NCI-H748 (cell line): ENCODE measurements around the gene KCMF1.

ENCODE experiments used
- DNase-seq: peaks from one replicate; lab custom pipeline; 2025; ENCODE audit not compliant: unreplicated experiment; lab: John Stamatoyannopoulos, UW

The KCMF1 gene

GRCh38 chr2:84980263-84980983, 9.5 kb downstream of the KCMF1 start:
- DNase-seq: no peak

GRCh38 chr2:84986018-84986417, 15.1 kb downstream of the KCMF1 start:
- no peak for DNase-seq

GRCh38 chr2:84989422-84989821, 18.5 kb downstream of the KCMF1 start:
- no peak for DNase-seq

GRCh38 chr2:84989927-84990326, 19.0 kb downstream of the KCMF1 start:
- no peak for DNase-seq

GRCh38 chr2:84991404-84992160, 20.6 kb downstream of the KCMF1 start:
- DNase-seq: no peak

- DNase-seq: no peak
These were observed 24.9 kb downstream of the KCMF1 start for GRCh38 chr2:84995826-84996225.

- no peak for DNase-seq
These were observed 25.9 kb downstream of the KCMF1 start for GRCh38 chr2:84996909-84997308.

GRCh38 chr2:84999553-84999955, 28.6 kb downstream of the KCMF1 start:
- DNase-seq: no peak

GRCh38 chr2:85001595-85001994, 30.6 kb downstream of the KCMF1 start:
- DNase-seq: no peak

- no peak for DNase-seq
These were observed 31.6 kb downstream of the KCMF1 start for GRCh38 chr2:85002534-85002933.

GRCh38 chr2:85008252-85008651, 37.3 kb downstream of the KCMF1 start:
- no peak for DNase-seq

GRCh38 chr2:85009019-85009618, 38.2 kb downstream of the KCMF1 start:
- no peak for DNase-seq

- no peak for DNase-seq
These were observed 39.4 kb downstream of the KCMF1 start for GRCh38 chr2:85010404-85010803.

GRCh38 chr2:85011098-85011497, 40.1 kb downstream of the KCMF1 start:
- no peak for DNase-seq

- DNase-seq: no peak
These were observed 40.8 kb downstream of the KCMF1 start for GRCh38 chr2:85011747-85012146.

- no peak for DNase-seq
These were observed 41.5 kb downstream of the KCMF1 start for GRCh38 chr2:85012431-85012830.

GRCh38 chr2:85012855-85013254, 41.9 kb downstream of the KCMF1 start:
- no peak for DNase-seq

- no peak for DNase-seq
These were observed 44.8 kb downstream of the KCMF1 start for GRCh38 chr2:85015653-85016360.

GRCh38 chr2:85016446-85016845, 45.5 kb downstream of the KCMF1 start:
- DNase-seq: no peak

- no peak for DNase-seq
These were observed 46.6 kb downstream of the KCMF1 start for GRCh38 chr2:85017411-85018048.

- DNase-seq: no peak
These were observed 47.1 kb downstream of the KCMF1 start for GRCh38 chr2:85018049-85018447.
